Raji (cell line): Measurements from ENCODE around the gene ADCY9.

Experiments
- POLR2A ChIP-seq: IDR thresholded peaks from 2 replicates; pipeline ENCODE4 v1.6.1; 2011; ENCODE audit warnings: low read depth, low read length, control low read depth; ENCODE audit not compliant: insufficient read depth

Gene ADCY9

GRCh38 chr16:3920206-3920605, 196.0 kb downstream of the ADCY9 start:
- no peak for TF ChIP-seq POLR2A

GRCh38 chr16:3919413-3919812, 196.8 kb downstream of the ADCY9 start:
- TF ChIP-seq POLR2A: no peak

- no peak for TF ChIP-seq POLR2A
Observed at GRCh38 chr16:3915426-3916260, 200.6 kb downstream of the ADCY9 start.

GRCh38 chr16:3912897-3913296, 203.3 kb downstream of the ADCY9 start:
- no peak for TF ChIP-seq POLR2A
